GM19463 (cell line): ENCODE results near the gene UNG.

Source experiments
- ATAC-seq: cut with Tn5 transposase; IDR thresholded peaks from one replicate; pipeline ENCODE4 v1.9.1; 2021; ENCODE audit warnings: mild to moderate bottlenecking, moderate library complexity; ENCODE audit not compliant: unreplicated experiment

The UNG gene

GRCh38 chr12:109088818-109089217, 8.6 kb upstream of the UNG start:
- ATAC-seq, result no peak

DNA sequence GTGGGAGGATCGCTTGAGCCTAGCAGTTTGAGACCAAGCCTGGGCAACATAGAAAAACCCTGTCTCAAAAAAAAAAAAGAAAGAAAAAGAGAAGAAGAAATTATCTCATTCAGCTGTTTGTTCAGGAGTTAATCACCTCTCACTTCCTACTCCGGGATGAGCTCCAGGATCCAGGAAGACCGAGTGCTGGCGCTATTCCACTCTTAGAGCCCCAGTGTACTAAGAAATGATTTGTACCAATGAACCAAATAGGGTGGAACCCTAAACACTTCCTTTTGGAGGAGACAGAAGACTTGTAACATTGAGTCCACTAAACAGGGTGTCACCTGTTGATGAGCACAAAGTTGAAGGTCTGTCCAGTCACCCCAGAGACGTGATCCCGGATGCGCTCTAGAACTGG, 7.7 kb upstream of the UNG start:
- ATAC-seq, result no peak

DNA sequence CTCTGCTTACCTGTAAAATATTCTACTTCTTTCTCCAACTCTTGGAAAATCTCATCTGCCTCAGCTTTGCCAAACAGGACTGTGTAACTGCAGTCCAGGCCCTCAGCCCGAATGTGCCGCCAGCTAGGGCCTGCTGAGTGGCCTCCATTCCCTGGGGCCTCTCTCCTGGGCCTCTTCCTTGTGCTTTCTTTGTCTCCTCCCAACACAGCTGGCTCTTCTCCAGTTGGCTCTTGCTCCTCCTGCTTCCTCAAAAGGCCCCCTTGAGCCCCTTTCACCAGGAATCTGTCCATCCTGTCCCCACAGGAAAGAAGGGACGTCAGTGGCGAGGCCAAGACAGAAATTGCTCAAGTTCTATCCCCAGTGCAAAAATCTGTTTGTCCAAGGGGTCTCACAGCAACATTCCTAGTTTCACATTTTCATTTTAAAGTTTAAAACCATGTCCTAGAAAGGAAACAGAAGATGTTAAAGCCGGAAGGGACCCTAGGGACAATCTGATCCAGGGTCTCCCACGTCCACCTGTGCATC, 4.8 kb upstream of the UNG start:
- no peak for ATAC-seq

GRCh38 chr12:109093022-109093918, 4.1 kb upstream of the UNG start, which contains the start of gene ALKBH2:
Gene ALKBH2 (minus strand): TSS chr12:109093472. CDS start chr12:109092786, 686 bp downstream.
- peak; percentile 53 for ATAC-seq

DNA sequence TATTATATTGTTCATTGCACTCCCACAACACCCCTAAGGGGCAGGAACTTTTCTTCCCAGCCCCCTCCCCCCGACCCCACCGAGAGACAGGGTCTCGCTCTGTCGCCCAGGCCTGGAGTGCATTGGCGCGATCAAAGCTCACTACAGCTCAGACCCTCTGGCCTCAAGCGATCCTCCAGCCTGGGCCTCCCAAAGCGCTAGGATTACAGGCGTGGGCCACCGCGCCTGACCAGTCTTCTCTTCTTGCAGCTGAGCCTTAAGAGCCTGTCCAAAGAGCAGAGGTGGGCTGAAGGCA, 310 bp upstream of the UNG start:
- no peak for ATAC-seq

DNA sequence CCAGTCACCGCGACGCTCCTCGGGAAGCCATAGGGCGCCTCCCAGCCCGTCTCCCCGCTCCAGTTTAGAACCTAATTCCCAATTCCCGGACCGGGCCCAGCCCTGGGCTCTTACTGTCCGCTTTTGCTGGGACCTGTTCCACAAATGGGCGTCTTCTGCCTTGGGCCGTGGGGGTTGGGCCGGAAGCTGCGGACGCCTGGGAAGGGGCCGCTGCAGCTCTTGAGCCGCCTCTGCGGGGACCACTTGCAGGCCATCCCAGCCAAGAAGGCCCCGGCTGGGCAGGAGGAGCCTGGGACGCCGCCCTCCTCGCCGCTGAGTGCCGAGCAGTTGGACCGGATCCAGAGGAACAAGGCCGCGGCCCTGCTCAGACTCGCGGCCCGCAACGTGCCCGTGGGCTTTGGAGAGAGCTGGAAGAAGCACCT, 797 bp downstream of the UNG start:
- peak; percentile 19 for ATAC-seq

DNA sequence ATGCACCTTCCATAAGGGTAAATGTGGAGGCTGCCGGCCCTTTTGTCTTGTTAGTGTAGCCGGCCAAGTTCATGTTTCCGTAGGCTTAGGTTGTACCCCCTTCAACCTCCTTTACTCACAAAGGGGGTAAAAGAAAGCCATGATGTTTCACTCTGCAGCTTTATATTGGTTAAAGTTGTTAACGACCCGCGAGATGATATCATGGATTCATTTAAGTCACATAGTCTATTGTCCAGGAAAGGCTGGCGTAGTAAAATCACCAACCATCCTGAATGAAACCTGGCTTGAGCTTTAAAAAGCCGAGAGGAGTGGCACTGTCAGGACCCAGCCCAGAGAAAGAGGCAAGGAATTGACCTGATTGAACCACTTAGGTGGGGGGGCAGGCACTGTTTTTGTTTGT, 1.3 kb downstream of the UNG start:
- ATAC-seq, result no peak

- no peak for ATAC-seq
These were observed 2.1 kb downstream of the UNG start for GRCh38 chr12:109099431-109100020.

GRCh38 chr12:109100741-109101140, 3.3 kb downstream of the UNG start:
- no peak for ATAC-seq

- no peak for ATAC-seq
These were observed 5.1 kb downstream of the UNG start for GRCh38 chr12:109102491-109102890.

GRCh38 chr12:109105176-109105575, 7.8 kb downstream of the UNG start:
- ATAC-seq, result no peak

GRCh38 chr12:109109746-109110350, 12.5 kb downstream of the UNG start:
- ATAC-seq, result no peak

GRCh38 chr12:109110988-109111495, 13.6 kb downstream of the UNG start:
- peak; percentile 75 for ATAC-seq

- ATAC-seq, result no peak
These were observed 15.5 kb downstream of the UNG start for GRCh38 chr12:109112720-109113465.

DNA sequence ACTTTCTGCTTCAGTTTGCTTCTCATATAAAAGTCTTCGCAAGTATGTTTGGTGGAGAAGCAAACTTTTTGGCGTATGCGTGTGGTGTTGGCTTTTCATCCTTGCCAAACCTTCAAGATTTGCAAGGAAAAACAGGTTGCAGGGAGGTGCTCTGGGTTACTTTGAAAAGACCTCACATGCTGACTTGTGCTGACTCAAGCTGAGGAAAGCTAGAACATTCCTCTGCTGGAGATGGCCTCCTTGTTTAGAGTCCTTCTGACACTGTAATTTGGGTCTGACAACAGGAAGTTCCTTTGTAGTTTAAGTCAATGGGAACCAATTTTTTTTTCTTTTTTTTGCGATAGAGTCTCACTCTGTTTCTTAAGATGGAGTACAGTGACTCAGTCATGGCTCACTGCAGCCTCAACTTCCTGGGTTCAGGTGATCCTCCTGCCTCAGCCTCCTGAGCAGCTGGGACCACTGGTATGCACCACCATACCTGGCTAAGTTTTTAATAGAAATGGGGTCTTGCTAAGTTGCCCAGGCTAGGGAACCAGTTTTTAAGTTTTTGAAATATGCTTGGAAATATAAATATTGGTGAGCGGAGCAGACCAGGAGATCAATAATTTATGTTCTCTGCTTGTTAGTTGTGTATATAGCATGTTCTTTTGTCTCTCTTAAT, 16.4 kb downstream of the UNG start:
- no peak for ATAC-seq

DNA sequence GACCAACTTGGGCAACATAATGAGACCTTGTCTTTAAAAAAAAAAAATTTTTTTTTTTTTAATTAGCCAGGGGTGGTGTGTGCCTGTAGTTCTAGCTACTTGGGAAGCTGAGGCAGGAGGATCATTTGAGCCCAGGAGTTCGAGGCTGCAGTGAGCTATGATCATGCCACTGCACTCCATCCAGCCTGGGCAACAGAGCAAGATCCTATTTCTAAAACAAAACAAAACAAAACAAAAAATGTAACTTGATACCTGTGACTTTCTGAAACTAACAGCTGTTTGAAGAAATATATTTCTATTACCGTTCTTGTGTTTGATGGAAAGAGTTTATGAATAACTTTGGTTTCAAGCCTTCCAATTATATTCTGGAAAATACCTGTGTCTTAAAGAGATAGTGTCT, 17.2 kb downstream of the UNG start:
- ATAC-seq, result no peak

- ATAC-seq, result no peak
These were observed 18.0 kb downstream of the UNG start for GRCh38 chr12:109115404-109115757.

GRCh38 chr12:109115758-109116610, 18.6 kb downstream of the UNG start, which contains the start of gene ACACB:
Gene ACACB (plus strand): TSS chr12:109116587. CDS start chr12:109139406, 22,819 bp downstream.
- no peak for ATAC-seq

- ATAC-seq, result no peak
These were observed 19.2 kb downstream of the UNG start for GRCh38 chr12:109116611-109116949.

GRCh38 chr12:109120095-109120494, 22.7 kb downstream of the UNG start:
- ATAC-seq, result no peak
